Measurements from ENCODE around the gene H2BK1. TPM values are rescaled to one million over a fixed set of nuclear protein-coding genes. Genes with fewer than 3 reads are reported as not detected.

Gene H2BK1
- total RNA-seq, 4 donors from 2014 or later = not detected

DNA sequence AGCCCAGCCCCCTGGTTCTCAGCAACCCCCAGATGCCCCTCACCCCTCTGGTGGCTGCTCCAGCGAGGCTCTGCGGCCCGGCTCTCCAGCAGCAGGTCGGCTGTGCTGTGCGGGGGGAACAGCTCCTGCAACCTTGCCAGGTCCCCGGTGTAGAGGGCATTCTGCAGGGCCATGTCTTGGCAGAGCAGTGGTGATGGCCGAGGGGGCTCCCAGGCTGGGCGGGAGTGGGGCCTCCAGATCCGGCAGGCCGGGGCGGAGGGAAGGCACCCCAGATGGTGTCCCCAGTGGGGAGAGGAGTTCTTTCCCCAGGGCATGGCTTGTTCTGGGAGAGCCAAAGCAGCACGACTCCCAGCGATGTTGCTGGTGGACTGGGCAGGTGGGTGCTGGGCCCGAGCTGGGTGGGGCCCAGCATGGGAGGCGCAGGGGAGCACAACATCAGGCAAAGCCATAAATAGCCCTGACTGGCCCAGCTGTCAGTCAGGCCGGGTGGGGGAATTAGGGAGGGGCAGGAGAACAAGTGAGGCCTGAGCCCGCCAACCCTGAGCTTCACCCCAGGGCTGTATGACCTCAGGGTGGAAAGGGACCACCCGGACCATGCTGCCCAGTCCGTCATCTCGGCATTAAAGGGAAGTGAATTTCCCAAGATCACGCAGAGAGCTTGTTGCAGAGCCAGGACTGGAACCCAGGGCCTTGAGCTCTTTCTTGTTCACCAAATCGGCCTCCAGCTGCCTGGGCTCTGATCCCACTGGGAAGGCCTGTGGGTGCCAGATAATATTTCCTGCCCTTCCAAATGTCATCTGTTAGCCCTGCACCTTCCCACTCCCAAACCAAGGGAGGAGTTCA, 22.7 kb downstream of the H2BK1 start:
- no peak for TF ChIP-seq POLR2AphosphoS5 (IDR thresholded peaks at IDR 0.05)
- no peak for TF ChIP-seq EP300 (IDR thresholded peaks at IDR 0.05)
- TF ChIP-seq, protein P1, sequence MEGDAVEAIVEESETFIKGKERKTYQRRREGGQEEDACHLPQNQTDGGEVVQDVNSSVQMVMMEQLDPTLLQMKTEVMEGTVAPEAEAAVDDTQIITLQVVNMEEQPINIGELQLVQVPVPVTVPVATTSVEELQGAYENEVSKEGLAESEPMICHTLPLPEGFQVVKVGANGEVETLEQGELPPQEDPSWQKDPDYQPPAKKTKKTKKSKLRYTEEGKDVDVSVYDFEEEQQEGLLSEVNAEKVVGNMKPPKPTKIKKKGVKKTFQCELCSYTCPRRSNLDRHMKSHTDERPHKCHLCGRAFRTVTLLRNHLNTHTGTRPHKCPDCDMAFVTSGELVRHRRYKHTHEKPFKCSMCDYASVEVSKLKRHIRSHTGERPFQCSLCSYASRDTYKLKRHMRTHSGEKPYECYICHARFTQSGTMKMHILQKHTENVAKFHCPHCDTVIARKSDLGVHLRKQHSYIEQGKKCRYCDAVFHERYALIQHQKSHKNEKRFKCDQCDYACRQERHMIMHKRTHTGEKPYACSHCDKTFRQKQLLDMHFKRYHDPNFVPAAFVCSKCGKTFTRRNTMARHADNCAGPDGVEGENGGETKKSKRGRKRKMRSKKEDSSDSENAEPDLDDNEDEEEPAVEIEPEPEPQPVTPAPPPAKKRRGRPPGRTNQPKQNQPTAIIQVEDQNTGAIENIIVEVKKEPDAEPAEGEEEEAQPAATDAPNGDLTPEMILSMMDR (IDR thresholded peaks at IDR 0.05) = no peak
- no peak for TF ChIP-seq POLR2A (IDR thresholded peaks at IDR 0.05)
- no peak overlapping the region for H3K4me3 ChIP-seq
- no peak for ATAC-seq
- H3K27ac ChIP-seq = no peak overlapping the region
- peaks cover 24% of the 10 kb centered on the region for H3K27me3 ChIP-seq
- H3K36me3 ChIP-seq = no peaks in the 10 kb centered on the region
- no peaks in the 10 kb centered on the region for H3K9me3 ChIP-seq
- H3K4me1 ChIP-seq = no peaks in the 10 kb centered on the region
- WGBS, 2 donors (ENCODE audit: low coverage in 1 of 2) = 60 to 77% methylated on average over 1 to 4 of the region's 22 CpGs

DNA sequence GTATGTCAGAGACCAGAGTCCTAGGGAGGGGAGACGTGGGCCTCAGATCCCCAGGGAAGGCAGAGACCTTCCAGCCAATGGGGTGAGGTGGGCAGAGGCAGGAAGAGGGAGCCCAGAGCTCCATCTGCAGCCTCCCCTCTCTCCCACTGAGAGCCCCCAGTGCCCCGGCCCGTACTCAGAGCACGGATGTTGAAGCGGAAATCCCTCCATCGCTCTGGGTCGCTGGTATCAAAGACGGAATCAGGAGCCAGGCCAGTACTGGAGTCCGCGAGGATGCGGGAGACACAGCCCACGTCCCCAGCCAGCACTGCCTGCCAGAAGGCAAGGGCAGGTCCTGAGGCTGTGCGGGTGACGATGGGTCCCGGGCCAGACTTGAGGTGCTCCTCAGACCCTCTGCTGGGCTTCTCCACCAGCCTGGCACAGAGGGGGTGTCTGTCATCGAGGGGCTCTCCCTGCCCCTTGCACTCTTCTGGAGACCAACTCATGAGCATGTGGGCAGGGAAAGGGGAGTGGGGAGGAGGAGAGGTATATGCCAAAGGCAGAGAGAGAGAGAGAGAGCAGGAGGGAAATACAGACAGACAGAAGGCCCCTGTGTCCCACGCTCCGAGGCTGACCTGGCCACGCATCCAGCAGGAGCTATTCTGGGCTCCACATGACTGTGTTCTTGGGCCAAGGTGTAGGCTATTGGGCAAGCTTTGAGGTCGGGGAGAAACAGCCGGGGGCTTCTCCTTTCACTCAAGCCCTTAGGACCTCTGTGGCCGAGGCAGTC, 23.5 kb downstream of the H2BK1 start, which contains the start of gene ASB10:
Gene ASB10, minus strand, starts transcription at position 611 of the 769 bp plus-strand sequence. Its CDS starts 120 bp downstream, at position 491.
- Histone ChIP-seq H3K4me3 (no peak within 1 kb of the TSS), H3K27ac (no peak within 1 kb of the TSS), H3K36me3 (no peaks in the 10 kb centered on the region), H3K4me1 (no peaks in the 10 kb centered on the region), H3K27me3 (peaks cover 21% of the 10 kb centered on the region), H3K9me3 (no peaks in the 10 kb centered on the region)
- TF ChIP-seq POLR2AphosphoS5 (IDR thresholded peaks at IDR 0.05) (no peak), POLR2A (IDR thresholded peaks at IDR 0.05) (no peak)
- TF ChIP-seq, protein P1 (IDR thresholded peaks at IDR 0.05) = no peak
- no peak for ATAC-seq
- whole genome bisulfite sequencing, 2 donors (ENCODE audit: low coverage in 1 of 2) = 74% methylated on average over 3 of the region's 22 CpGs; no CpG with 5 or more reads in 1 of the 2 donors

DNA sequence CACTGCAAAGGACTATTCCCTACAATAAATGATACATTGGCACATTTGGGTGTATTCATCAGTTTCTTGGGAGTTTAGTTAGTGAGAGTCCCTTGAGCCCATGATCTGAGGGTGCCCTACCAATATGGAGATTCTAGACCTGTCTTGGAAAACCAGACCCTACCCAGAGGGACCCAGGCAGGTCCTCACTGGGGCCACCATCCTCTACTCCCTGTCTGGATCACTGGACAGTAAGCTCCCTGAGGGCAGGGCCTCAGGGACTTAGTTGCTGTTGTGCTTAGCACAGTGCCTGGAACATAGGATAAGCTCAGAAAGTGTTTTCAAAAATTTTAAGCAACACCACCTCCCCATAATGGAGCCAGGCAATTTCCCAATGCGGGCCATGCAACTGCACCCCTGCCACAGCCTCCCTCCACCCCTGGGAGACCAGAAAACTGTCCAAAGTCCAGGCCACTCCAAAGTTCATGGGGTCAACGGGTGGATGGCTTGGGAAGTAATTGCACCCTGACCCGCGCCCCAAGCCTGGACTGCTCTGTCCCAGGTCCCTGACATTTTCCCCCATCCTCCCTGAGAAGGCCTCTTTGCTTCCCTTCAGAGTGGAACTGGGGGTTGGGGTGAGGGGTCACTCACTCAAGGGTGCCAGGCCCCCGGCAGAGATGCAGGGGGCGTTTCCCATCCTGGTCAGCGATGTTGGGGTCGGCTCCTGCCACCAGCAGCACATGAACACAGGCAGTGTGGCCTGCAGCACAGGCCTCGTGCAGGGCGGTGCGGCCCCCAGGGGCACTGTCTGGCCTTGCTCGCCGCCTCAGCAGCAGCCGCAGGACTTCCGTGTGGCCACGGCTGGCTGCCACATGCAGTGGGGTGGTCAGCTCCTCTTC, 24.3 kb downstream of the H2BK1 start:
- Histone ChIP-seq H3K4me1 (no peaks in the 10 kb centered on the region), H3K9me3 (no peaks in the 10 kb centered on the region), H3K4me3 (no peak overlapping the region), H3K27ac (no peak overlapping the region), H3K36me3 (no peaks in the 10 kb centered on the region), H3K27me3 (peaks cover 19% of the 10 kb centered on the region)
- WGBS, 2 donors (ENCODE audit: low coverage in 1 of 2) = 100% methylated on average over 4 of the region's 16 CpGs; no CpG with 5 or more reads in 1 of the 2 donors
- TF ChIP-seq POLR2A (IDR thresholded peaks at IDR 0.05) (no peak), EP300 (IDR thresholded peaks at IDR 0.05) (no peak), POLR2AphosphoS5 (IDR thresholded peaks at IDR 0.05) (no peak)
- TF ChIP-seq, protein P1 (IDR thresholded peaks at IDR 0.05) = no peak
- ATAC-seq = no peak

DNA sequence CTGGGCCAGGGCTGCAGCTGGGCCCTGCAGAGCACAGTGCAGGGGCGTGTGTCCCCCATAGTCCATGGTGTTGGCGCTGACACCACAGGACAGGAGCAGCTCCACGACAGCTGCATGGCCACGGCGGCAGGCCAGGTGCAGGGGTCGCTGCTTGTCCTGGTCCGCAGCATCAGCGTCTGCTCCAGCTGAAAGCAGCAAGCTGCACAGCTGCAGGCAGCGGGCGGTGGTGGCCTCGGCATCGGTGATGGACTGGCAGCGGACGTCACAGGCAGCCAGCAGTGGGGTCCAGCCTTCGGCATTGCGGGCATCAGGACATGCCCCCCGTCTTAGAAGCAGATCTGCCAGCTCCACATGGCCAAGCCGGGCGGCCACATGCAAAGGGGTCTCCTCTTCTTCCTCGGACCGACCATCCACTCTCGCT, 29.3 kb downstream of the H2BK1 start:
- Histone ChIP-seq H3K36me3 (no peaks in the 10 kb centered on the region), H3K27me3 (peaks cover 47% of the 10 kb centered on the region), H3K27ac (no peak overlapping the region), H3K4me3 (no peak overlapping the region), H3K9me3 (no peaks in the 10 kb centered on the region), H3K4me1 (no peaks in the 10 kb centered on the region)
- TF ChIP-seq EP300 (IDR thresholded peaks at IDR 0.05) = no peak
- TF ChIP-seq POLR2A (IDR thresholded peaks at IDR 0.05) = no peak
- TF ChIP-seq POLR2AphosphoS5 (IDR thresholded peaks at IDR 0.05) = no peak
- TF ChIP-seq, protein P1 (IDR thresholded peaks at IDR 0.05) = no peak
- ATAC-seq = no peak
- WGBS, 2 donors (ENCODE audit: low coverage in 1 of 2) = 80% methylated on average over 6 of the region's 22 CpGs; no CpG with 5 or more reads in 1 of the 2 donors

Data from gastroesophageal sphincter (tissue), 4 donors.